A673 (cell line): Measurements from ENCODE around the gene SLC2A4RG.

Experiments used
- EZH2 ChIP-seq: fragments of 200-600 bp; sonication (generic); IDR thresholded peaks from 2 replicates; pipeline ENCODE4 v1.6.1; 2017; ENCODE audit warnings: borderline replicate concordance, low read depth, mild to moderate bottlenecking, mixed read lengths, antibody characterized with exemption, low read length; ENCODE audit not compliant: poor library complexity, severe bottlenecking
- TF ChIP-seq, protein P1 (sequence below): fragments of 300-800, 200-600 bp; sonication (generic); conservative IDR thresholded peaks from 2 replicates; pipeline ENCODE4 v1.5.1; 2017; ENCODE audit warnings: low read depth, mild to moderate bottlenecking, antibody characterized with exemption, low read length, moderate library complexity, mixed read lengths

DNA sequence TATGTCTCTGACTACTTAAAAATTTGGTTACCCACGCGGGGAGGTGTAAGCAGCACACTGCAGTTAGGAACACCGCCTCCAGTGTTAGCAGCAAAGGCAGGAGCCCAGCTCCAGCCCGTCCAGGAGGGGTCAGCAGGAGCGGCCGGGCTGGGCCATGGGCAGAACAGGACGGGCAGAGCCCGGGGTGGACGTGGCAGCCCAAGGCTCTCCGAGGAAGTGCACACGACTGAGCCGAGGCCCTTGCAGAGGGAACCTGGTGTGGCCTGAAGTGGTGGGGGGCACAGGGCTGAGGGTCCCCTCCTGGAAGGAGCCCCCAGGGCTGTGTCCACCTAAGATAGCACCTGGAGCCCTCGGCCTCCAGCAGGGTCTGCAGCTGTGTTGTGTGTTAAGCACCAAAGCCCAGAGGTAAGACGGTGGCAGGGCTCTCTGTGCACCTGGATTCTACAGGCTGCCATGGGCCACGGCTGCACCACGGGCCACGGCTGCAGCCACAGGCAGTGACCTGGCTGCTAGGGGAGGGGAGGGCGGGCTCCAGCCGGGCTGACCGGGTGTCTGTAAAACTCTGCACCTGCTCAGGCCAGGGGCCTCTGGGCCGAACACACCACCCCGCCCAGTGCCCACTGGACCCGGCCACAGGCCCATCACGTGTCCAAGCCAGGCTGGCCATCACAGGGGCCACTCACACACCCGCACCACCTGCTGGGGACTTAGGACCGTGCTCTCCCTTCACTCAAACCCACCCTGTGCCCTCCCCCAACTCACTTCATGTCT lies 6.6 kb downstream of the SLC2A4RG start:
- TF ChIP-seq, protein P1, sequence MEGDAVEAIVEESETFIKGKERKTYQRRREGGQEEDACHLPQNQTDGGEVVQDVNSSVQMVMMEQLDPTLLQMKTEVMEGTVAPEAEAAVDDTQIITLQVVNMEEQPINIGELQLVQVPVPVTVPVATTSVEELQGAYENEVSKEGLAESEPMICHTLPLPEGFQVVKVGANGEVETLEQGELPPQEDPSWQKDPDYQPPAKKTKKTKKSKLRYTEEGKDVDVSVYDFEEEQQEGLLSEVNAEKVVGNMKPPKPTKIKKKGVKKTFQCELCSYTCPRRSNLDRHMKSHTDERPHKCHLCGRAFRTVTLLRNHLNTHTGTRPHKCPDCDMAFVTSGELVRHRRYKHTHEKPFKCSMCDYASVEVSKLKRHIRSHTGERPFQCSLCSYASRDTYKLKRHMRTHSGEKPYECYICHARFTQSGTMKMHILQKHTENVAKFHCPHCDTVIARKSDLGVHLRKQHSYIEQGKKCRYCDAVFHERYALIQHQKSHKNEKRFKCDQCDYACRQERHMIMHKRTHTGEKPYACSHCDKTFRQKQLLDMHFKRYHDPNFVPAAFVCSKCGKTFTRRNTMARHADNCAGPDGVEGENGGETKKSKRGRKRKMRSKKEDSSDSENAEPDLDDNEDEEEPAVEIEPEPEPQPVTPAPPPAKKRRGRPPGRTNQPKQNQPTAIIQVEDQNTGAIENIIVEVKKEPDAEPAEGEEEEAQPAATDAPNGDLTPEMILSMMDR, result no peak
- TF ChIP-seq EZH2, result no peak
